Upper lobe of right lung (tissue), 1 donor: ENCODE data around the gene SMARCD2. TPM values are rescaled to one million over a fixed set of nuclear protein-coding genes. Genes with fewer than 3 reads are reported as not detected.
"Not testable (repeated sequence)": the region's sequence is repeated elsewhere in the genome, so short reads cannot be mapped to it uniquely, and the experiment has no call there.

Experiments
- ATAC-seq: fragments of 200-7000 bp; cut with Tn5 transposase; one replicate; pipeline ENCODE4 v1.9.1; 2020; ENCODE audit warnings: mild to moderate bottlenecking, moderate library complexity
- DNase-seq: peaks from one replicate; pipeline ENCODE4 v3.0.0-alpha.2; 2020
- H3K27ac ChIP-seq: fragments of 200-600 bp; one replicate; pipeline ENCODE4 v1.8.0; 2022
- H3K27me3 ChIP-seq: fragments of 200-600 bp; one replicate; pipeline ENCODE4 v1.8.0; 2022; ENCODE audit warnings: mild to moderate bottlenecking
- H3K36me3 ChIP-seq: fragments of 200-600 bp; one replicate; pipeline ENCODE4 v1.8.0; 2022
- H3K4me1 ChIP-seq: fragments of 200-600 bp; one replicate; pipeline ENCODE4 v1.8.0; 2022
- H3K4me3 ChIP-seq: fragments of 200-600 bp; one replicate; pipeline ENCODE4 v1.8.0; 2022; ENCODE audit warnings: mild to moderate bottlenecking
- H3K9me3 ChIP-seq: fragments of 200-600 bp; one replicate; pipeline ENCODE4 v1.8.0; 2022
- intact Hi-C: fragments of 100-400 bp; cut with DNase I; formaldehyde crosslinking; loops from one replicate; pipeline ENCODE4 v1.11.0; 2022
- total RNA-seq: library from RNA; stranded (reverse); fragmentation: NEBNext Ultra II Directional; extraction: Animal tissue kit (Norgen Biotek cat#: 25700); gene quantifications from one replicate; pipeline ENCODE4 v1.2.1, GENCODE V29; 2021
- TF ChIP-seq, protein P1 (sequence below): fragments of 200-600 bp; IDR thresholded peaks from one replicate; pipeline ENCODE4 v1.8.0; 2022; ENCODE audit warnings: antibody characterized with exemption
- donor health status: DM: no; HTN: yes; CAD: no; lungs with severe emphysema.

Gene SMARCD2
- total RNA-seq, 1 donor from 2014 or later: 74.6 TPM

DNA sequence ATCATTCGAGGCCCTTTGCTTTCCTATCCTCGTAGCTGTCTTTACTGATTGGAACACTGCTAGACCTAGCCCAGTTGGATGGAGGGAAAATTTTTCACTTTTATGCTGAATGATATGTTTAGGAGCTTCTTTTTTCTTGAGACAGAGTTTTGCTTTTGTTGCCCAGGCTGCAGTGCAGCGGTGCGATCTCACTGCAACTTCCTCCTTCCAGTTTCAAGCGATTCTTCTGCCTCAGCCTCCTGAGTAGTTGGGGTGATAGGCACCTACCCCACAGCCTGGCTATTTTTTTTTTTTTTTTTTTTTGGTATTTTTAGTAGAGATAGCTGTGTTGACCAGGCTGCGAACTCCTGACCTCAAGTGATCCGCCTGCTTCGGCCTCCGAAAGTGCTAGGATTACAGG, 32.5 kb downstream of the SMARCD2 start:
- peaks cover 100% of the 10 kb centered on the region for H3K36me3 ChIP-seq
- H3K27me3 ChIP-seq: no peaks in the 10 kb centered on the region
- no peaks in the 10 kb centered on the region for H3K9me3 ChIP-seq
- no peaks in the 10 kb centered on the region for H3K4me1 ChIP-seq
- H3K27ac ChIP-seq: no peak overlapping the region
- no peak for ATAC-seq
- H3K4me3 ChIP-seq: no peak overlapping the region
- no peak for DNase-seq
- TF ChIP-seq, protein P1, sequence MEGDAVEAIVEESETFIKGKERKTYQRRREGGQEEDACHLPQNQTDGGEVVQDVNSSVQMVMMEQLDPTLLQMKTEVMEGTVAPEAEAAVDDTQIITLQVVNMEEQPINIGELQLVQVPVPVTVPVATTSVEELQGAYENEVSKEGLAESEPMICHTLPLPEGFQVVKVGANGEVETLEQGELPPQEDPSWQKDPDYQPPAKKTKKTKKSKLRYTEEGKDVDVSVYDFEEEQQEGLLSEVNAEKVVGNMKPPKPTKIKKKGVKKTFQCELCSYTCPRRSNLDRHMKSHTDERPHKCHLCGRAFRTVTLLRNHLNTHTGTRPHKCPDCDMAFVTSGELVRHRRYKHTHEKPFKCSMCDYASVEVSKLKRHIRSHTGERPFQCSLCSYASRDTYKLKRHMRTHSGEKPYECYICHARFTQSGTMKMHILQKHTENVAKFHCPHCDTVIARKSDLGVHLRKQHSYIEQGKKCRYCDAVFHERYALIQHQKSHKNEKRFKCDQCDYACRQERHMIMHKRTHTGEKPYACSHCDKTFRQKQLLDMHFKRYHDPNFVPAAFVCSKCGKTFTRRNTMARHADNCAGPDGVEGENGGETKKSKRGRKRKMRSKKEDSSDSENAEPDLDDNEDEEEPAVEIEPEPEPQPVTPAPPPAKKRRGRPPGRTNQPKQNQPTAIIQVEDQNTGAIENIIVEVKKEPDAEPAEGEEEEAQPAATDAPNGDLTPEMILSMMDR: no peak
- intact Hi-C loops: no loop called here

DNA sequence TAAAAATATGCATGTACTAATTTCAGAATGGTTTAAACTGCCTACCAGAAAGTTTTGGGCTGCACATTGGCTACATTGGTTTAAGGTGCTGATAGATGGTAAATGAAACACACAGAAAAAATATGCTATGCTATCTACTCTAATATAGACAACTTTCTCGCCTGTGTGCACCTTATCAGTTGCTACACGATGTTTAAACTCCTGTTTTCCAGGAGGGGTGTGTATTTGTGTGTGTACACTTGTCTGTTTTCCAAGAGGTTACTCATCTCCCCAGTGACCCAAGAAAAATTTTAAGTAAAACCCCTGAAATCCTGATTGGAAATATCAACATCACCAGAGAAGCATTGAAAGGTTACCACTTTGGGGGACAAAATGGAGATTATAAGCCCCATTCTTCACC, 36.9 kb downstream of the SMARCD2 start:
- Histone ChIP-seq H3K27me3 (no peaks in the 10 kb centered on the region), H3K36me3 (peaks cover 100% of the 10 kb centered on the region), H3K9me3 (no peaks in the 10 kb centered on the region), H3K27ac (no peak overlapping the region), H3K4me1 (no peaks in the 10 kb centered on the region), H3K4me3 (no peak overlapping the region)
- intact Hi-C loops: no loop called here
- DNase-seq (no peak), ATAC-seq (no peak)
- TF ChIP-seq, protein P1: no peak

DNA sequence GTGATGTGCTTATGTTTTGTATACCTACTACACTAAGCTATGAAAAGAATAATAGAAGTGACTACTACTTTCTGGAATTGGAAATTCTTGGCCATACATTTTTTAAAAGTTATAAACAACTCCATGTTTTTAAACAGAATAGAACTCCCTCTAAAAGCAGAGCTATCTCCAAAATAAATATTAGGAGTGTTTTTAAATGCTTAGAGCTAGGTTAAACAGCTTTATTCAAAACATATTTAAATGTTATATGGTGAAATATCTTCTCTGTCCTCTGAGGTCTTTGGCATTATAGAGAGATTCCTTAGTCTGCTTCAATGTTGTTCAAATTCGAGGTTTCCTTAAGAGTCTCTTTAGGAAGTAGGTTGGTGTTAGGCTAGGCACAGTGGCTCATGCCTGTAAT, 38.2 kb downstream of the SMARCD2 start:
- H3K27ac ChIP-seq: no peak overlapping the region
- H3K4me1 ChIP-seq: no peaks in the 10 kb centered on the region
- no peak for DNase-seq
- TF ChIP-seq, protein P1: no peak
- intact Hi-C loops: no loop called here
- no peaks in the 10 kb centered on the region for H3K9me3 ChIP-seq
- no peak overlapping the region for H3K4me3 ChIP-seq
- no peaks in the 10 kb centered on the region for H3K27me3 ChIP-seq
- ATAC-seq: no peak
- peaks cover 100% of the 10 kb centered on the region for H3K36me3 ChIP-seq

DNA sequence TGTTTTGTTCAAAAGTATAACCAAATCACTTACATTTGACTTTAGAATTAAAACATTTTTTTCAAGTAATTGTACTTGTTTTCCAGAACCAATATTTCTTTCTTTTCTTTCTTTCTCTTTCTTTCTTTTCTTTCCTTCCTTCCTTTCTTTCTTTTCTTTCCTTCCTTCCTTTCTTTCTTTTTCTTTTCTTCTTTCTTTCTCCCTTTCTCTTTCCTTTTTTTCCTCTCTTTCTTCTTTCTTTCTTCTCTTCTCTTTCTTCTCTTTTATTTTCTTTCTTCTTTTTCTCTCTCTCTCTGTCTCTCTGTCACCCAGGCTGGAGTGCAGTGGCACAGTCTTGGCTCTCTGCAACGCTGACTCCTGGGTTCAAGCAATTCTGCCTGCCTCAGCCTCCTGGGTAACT, 41.7 kb downstream of the SMARCD2 start:
- no peaks in the 10 kb centered on the region for H3K9me3 ChIP-seq
- TF ChIP-seq, protein P1: no peak

DNA sequence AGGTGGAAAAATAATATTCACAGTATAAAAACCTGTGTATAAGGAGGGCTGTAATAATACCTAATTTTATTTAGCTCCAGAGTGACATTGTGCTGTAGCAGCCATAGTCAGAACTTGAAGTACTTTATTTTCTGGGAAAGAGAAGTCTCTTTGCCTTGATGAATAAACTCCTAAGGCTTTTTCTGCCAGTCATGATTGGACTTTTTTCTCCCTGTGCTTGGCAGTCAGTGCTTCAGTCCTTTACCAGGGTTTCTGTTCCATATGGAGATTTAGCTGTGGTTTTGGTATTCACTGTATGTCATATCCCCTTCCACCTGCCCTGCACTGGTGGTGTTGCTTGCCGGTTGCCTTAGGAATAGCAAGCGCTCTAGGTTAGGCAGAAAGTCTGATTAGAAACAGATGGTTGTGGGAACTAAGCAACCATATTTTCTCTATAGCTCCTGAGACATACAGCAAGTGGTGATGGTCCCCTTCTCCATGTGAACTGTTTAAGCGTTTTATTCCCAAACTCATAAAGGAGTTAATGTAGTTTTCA, 43.8 kb downstream of the SMARCD2 start:
- DNase-seq: no peak
- H3K27ac ChIP-seq: no peak overlapping the region
- TF ChIP-seq, protein P1: no peak
- no peak overlapping the region for H3K4me3 ChIP-seq
- H3K27me3 ChIP-seq: no peaks in the 10 kb centered on the region
- no peaks in the 10 kb centered on the region for H3K4me1 ChIP-seq
- peaks cover 100% of the 10 kb centered on the region for H3K36me3 ChIP-seq
- no peaks in the 10 kb centered on the region for H3K9me3 ChIP-seq
- no peak for ATAC-seq
- intact Hi-C loops: no loop called here

More for the DNA sequence above, 41.7 kb downstream of the SMARCD2 start:
- Histone ChIP-seq H3K4me3 (no peak overlapping the region), H3K27me3 (no peaks in the 10 kb centered on the region), H3K36me3 (peaks cover 100% of the 10 kb centered on the region), H3K27ac (no peak overlapping the region), H3K4me1 (no peaks in the 10 kb centered on the region)
- intact Hi-C loops: no loop called here
- ATAC-seq (no peak), DNase-seq (no peak)

DNA sequence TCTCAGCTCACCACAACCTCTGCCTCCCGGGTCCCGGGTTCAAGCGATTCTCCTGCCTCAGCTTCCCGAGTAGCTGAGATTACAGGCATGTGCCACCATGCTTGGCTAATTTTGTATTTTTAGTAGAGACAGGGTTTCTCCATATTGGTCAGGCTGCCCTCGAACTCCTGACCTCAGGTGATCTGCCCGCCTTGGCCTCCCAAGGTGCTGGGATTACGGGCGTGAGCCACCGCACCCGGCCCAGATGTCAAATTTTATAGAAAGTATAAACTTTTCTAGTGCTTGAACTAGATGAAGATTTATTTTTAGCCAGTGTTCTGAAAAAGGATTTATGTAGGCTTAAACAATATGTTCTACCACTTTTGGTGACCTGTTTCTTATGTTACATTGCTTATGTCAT, 46.1 kb downstream of the SMARCD2 start:
- H3K4me1 ChIP-seq, H3K27me3 ChIP-seq, ATAC-seq, intact Hi-C loops, H3K9me3 ChIP-seq, DNase-seq, H3K4me3 ChIP-seq, H3K27ac ChIP-seq: not testable (repeated sequence)
- H3K36me3 ChIP-seq: peaks cover 100% of the 10 kb centered on the region
